ENCODE measurements around the gene NCOA7. TPM values are rescaled to one million over a fixed set of nuclear protein-coding genes. Genes with fewer than 3 reads are reported as not detected.

Gene NCOA7
- total RNA-seq, 6 donors from 2014 or later, result 33.5 to 75.6 (median 48.9) TPM

GRCh38 chr6:125787791-125788190 is 3.0 kb upstream of the NCOA7 start:
- no peak overlapping the region for H3K27ac ChIP-seq
- H3K4me1 ChIP-seq, result peaks cover 16 to 28% (median 24%) of the 10 kb centered on the region in 4 donors
- no peak for ATAC-seq (ENCODE audit: low FRiP score in 2 of 2)
- no peaks in the 10 kb centered on the region for H3K36me3 ChIP-seq
- H3K9me3 ChIP-seq, result no peaks in the 10 kb centered on the region
- peak in 1 of 2 donors; percentile 49 for DNase-seq
- no peaks in the 10 kb centered on the region for H3K27me3 ChIP-seq
- no peak overlapping the region for H3K4me3 ChIP-seq
- 27 to 33% methylated on average over 2 of the region's 2 CpGs for WGBS, 2 donors
- peak in 3 of 6 experiments; percentile 6 to 44 (median 16) for TF ChIP-seq CTCF (IDR thresholded peaks at IDR 0.05)
- no peak for TF ChIP-seq POLR2AphosphoS5 (IDR thresholded peaks at IDR 0.05)

GRCh38 chr6:125789167-125789566 is 1.6 kb upstream of the NCOA7 start:
- Histone ChIP-seq H3K4me3 (no peak overlapping the region), H3K27me3 (no peaks in the 10 kb centered on the region), H3K36me3 (no peaks in the 10 kb centered on the region), H3K4me1 (peaks cover 19 to 36% (median 29%) of the 10 kb centered on the region in 4 donors), H3K27ac (peak overlapping the region; percentile 95 to 99 (median 96)), H3K9me3 (no peaks in the 10 kb centered on the region)
- peak in 1 of 2 donors; percentile 65 for DNase-seq
- WGBS, 2 donors, result 26 to 31% methylated on average over 1 of the region's 1 CpG
- no peak for TF ChIP-seq CTCF (IDR thresholded peaks at IDR 0.05)
- TF ChIP-seq POLR2A (IDR thresholded peaks at IDR 0.05), result no peak
- TF ChIP-seq POLR2AphosphoS5 (IDR thresholded peaks at IDR 0.05), result peak in 1 of 2 donors; percentile 9
- peak in 1 of 4 donors; percentile 3 for TF ChIP-seq EP300 (IDR thresholded peaks at IDR 0.05)
- ATAC-seq (ENCODE audit: low FRiP score in 2 of 2), result no peak

- H3K9me3 ChIP-seq, result no peaks in the 10 kb centered on the region
- TF ChIP-seq POLR2AphosphoS5 (IDR thresholded peaks at IDR 0.05) (peak in 1 of 2 donors; percentile 19), POLR2A (IDR thresholded peaks at IDR 0.05) (no peak), EP300 (IDR thresholded peaks at IDR 0.05) (no peak), CTCF (IDR thresholded peaks at IDR 0.05) (no peak)
- H3K27me3 ChIP-seq, result no peaks in the 10 kb centered on the region
- H3K4me1 ChIP-seq, result peaks cover 19 to 38% (median 32%) of the 10 kb centered on the region in 4 donors
- no peaks in the 10 kb centered on the region for H3K36me3 ChIP-seq
- peak overlapping the region; percentile 95 to 99 (median 96) for H3K27ac ChIP-seq
- peak overlapping the region; percentile 70 to 96 (median 86) for H3K4me3 ChIP-seq
- ATAC-seq (ENCODE audit: low FRiP score in 2 of 2) (peak; percentile 10 to 50), DNase-seq (peak; percentile 2 to 75)
- 16 to 18% methylated on average over 15 to 19 of the region's 19 CpGs for whole genome bisulfite sequencing, 2 donors
These were observed 993 bp upstream of the NCOA7 start for GRCh38 chr6:125789576-125790357.

GRCh38 chr6:125791151-125791819 is 525 bp downstream of the NCOA7 start:
- Histone ChIP-seq H3K4me1 (peaks cover 19 to 39% (median 35%) of the 10 kb centered on the region in 4 donors), H3K27me3 (no peaks in the 10 kb centered on the region), H3K9me3 (no peaks in the 10 kb centered on the region), H3K27ac (peak overlapping the region; percentile 95 to 99 (median 96)), H3K36me3 (no peaks in the 10 kb centered on the region), H3K4me3 (peak overlapping the region; percentile 70 to 96 (median 86))
- DNase-seq (peak in 1 of 2 donors; percentile 68), ATAC-seq (ENCODE audit: low FRiP score in 2 of 2) (peak; percentile 62 to 71)
- TF ChIP-seq POLR2A (IDR thresholded peaks at IDR 0.05), result no peak
- TF ChIP-seq CTCF (IDR thresholded peaks at IDR 0.05), result peak in 4 of 6 experiments; percentile 32 to 51 (median 44)
- 0 to 1% methylated on average over 19 to 28 of the region's 28 CpGs for WGBS, 2 donors

All from upper lobe of left lung (tissue), 6 donors.